ENCODE data around the gene CARTPT.

CARTPT gene

DNA sequence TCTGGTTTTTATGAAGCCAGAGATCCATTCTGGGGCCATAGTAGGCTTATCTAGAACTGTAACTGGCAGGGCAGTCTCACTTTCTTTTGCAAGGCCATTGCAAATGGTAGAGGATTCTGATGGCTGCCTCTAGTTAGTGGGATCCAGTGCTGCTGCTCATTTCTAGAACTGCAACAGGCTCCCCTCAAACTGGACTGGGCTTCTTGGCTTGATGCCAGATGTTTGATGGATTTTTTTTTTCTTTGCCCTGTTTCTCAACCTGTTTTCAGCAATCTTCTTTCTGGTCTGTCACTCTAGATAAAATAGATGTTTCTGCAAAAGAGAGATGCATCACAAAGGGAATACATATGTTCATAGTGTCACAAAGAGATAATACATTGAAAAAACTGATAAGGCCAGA lies 11.9 kb downstream of the CARTPT start:
- H3K4me3 ChIP-seq (ENCODE audit: low read depth, low read length) = no peak overlapping the region
- TF ChIP-seq, protein P1, sequence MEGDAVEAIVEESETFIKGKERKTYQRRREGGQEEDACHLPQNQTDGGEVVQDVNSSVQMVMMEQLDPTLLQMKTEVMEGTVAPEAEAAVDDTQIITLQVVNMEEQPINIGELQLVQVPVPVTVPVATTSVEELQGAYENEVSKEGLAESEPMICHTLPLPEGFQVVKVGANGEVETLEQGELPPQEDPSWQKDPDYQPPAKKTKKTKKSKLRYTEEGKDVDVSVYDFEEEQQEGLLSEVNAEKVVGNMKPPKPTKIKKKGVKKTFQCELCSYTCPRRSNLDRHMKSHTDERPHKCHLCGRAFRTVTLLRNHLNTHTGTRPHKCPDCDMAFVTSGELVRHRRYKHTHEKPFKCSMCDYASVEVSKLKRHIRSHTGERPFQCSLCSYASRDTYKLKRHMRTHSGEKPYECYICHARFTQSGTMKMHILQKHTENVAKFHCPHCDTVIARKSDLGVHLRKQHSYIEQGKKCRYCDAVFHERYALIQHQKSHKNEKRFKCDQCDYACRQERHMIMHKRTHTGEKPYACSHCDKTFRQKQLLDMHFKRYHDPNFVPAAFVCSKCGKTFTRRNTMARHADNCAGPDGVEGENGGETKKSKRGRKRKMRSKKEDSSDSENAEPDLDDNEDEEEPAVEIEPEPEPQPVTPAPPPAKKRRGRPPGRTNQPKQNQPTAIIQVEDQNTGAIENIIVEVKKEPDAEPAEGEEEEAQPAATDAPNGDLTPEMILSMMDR (IDR thresholded peaks at IDR 0.05; ENCODE audit: control insufficient read depth, extremely low read depth, insufficient read depth) = no peak
- DNase-seq (ENCODE audit: low read depth) = no peak

DNA sequence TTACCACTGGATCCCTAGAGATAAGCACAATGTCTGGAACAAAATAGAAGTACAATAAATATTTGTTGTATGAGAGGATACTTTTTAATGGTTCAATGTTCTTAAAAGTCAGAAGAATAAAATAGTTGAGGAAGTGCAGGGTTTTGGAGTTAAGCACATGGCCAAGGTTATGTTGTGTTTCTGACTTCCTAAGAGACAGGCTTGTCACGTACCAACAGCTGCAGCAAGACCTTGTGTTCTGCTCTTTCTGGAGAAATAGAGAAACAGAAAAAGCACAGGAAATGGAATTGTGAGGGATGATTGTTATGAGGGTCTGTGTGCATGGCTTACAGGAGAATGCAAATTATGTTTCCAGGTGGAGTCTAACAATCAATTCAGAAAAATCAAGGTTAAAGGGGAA lies 12.9 kb downstream of the CARTPT start:
- DNase-seq (ENCODE audit: low read depth) = no peak
- no peak overlapping the region for H3K4me3 ChIP-seq (ENCODE audit: low read depth, low read length)
- TF ChIP-seq, protein P1 (IDR thresholded peaks at IDR 0.05; ENCODE audit: control insufficient read depth, extremely low read depth, insufficient read depth) = no peak

DNA sequence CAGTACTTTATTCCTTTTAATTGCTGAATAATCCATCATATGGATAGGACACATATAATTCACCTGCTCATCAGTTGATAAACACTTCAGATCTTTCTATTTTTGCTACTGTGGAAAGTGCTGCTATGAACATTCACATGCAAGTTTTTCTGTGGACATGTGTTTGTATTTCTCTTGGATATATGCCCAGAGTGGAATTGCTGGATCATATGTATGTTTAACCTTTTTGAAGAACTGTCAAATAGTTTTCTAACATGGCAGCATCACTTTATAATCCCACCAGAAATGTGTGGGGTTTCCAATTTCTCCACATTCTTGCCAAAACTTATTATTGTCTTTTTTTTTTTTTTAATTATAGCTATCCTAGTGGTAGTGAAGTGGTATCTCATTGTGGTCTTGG lies 15.1 kb downstream of the CARTPT start:
- DNase-seq (ENCODE audit: low read depth) = no peak
- TF ChIP-seq, protein P1 (IDR thresholded peaks at IDR 0.05; ENCODE audit: control insufficient read depth, extremely low read depth, insufficient read depth) = no peak
- H3K4me3 ChIP-seq (ENCODE audit: low read depth, low read length) = no peak overlapping the region

DNA sequence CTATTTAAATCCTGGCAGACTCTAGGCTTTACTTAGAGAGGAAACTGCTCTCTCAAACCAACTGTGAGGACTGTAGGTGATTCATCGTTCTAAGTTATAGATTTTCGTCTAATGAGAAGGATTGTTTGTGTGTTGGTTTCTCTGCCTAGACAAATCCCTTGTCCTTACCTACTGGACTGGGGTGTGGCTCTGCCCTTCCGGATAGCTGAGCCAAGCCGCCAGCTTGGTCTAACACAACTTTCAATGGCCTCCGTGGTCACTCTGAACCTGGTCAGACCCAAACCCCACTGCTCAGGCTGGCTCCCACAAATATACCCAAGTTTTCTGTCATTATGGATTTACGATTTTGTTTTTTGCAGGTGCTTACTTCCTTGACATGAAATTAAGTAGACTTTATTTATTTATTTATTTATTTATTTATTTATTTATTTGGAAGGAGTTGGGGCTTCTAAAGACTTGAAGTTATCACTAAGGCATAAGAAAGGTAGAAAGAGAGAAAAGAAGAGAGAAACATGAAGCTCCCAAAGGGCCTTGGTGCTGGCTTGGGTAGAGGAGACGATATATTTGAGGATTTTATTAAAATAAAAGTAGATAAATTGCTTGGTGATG lies 19.0 kb downstream of the CARTPT start:
- DNase-seq (ENCODE audit: low read depth) = no peak
- H3K4me3 ChIP-seq (ENCODE audit: low read depth, low read length) = no peak overlapping the region
- TF ChIP-seq, protein P1 (IDR thresholded peaks at IDR 0.05; ENCODE audit: control insufficient read depth, extremely low read depth, insufficient read depth) = no peak

DNA sequence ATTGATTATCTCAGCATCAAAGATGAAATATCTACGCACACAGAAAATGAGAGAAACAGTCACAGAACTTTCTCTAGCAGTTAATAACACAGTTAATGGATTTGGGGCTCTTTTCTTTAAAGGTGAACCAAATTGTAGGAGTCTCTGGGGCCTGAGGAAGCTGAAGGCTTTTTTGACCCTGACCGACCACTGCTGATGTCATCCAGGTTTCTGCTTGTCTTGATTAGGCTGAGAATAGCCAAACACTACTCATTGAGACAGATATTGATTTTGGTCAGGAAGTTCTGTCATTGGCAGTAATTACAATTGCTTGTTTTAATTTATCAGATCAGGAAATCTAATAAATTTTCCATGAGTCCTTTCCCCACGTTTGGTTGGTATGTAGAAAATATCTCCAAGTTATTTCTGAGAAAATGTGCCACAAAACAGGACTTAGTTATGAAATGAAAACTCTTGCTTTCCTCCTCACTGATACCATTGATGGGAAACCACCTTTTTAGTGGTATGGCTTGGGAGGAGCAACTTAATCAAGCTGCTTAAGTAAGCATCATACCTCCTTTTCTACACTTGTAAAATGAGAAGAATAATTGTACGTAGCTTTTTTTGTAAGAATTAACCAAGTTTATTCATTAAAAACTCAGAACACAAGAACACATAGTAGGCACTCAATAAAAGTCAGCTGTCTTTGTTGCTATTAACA lies 19.7 kb downstream of the CARTPT start:
- TF ChIP-seq, protein P1 (IDR thresholded peaks at IDR 0.05; ENCODE audit: control insufficient read depth, extremely low read depth, insufficient read depth) = no peak
- no peak overlapping the region for H3K4me3 ChIP-seq (ENCODE audit: low read depth, low read length)
- DNase-seq (ENCODE audit: low read depth) = no peak

DNA sequence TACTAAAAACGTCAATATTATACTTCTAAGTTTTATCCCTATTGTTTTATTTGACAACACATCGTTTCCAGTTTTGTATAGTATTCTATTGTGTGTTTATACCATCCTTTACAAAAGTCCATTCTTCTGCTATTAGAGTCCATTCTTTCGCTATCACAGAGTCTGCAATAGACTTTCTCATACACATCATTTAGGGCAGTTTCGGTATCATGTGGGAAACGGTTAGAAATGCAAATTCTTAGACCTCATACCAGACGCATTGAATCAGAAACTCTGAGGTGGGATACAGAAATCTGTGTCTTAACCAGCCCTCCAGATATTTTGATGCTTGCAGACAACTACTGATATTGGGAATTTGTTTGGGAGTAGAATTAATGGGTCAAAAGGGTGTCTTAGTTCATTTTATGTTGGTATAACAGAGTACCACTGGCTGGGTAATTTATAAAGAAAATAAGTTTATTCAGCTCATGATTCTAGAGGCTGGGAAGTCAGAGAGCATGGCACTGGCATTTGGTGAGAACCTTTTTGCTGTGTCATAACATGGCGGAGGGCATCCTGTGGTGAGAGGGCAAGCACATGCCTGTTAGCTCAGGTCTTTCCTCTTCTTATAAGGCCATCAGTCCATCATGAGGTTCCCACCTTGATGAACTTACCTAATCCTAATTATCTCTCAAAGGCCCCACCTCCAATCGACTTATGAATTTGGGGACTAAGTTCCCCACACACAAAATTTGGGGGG lies 21.1 kb downstream of the CARTPT start:
- no peak for DNase-seq (ENCODE audit: low read depth)
- TF ChIP-seq, protein P1 (IDR thresholded peaks at IDR 0.05; ENCODE audit: control insufficient read depth, extremely low read depth, insufficient read depth) = no peak
- H3K4me3 ChIP-seq (ENCODE audit: low read depth, low read length) = no peak overlapping the region

Measured in LNCaP clone FGC (cell line).